ENCODE results near the gene CBARP. TPM values are rescaled to one million over a fixed set of nuclear protein-coding genes. Genes with fewer than 3 reads are reported as not detected.
A peak's percentile ranks its signal among the peaks of the same experiment; 100 is the strongest.

CBARP gene
- total and polyA plus RNA-seq, 2 of the 13 experiments (the other 11 are each of a cell fraction or from before 2014, with no cell fraction given), result 1.2 to 1.4 TPM

DNA sequence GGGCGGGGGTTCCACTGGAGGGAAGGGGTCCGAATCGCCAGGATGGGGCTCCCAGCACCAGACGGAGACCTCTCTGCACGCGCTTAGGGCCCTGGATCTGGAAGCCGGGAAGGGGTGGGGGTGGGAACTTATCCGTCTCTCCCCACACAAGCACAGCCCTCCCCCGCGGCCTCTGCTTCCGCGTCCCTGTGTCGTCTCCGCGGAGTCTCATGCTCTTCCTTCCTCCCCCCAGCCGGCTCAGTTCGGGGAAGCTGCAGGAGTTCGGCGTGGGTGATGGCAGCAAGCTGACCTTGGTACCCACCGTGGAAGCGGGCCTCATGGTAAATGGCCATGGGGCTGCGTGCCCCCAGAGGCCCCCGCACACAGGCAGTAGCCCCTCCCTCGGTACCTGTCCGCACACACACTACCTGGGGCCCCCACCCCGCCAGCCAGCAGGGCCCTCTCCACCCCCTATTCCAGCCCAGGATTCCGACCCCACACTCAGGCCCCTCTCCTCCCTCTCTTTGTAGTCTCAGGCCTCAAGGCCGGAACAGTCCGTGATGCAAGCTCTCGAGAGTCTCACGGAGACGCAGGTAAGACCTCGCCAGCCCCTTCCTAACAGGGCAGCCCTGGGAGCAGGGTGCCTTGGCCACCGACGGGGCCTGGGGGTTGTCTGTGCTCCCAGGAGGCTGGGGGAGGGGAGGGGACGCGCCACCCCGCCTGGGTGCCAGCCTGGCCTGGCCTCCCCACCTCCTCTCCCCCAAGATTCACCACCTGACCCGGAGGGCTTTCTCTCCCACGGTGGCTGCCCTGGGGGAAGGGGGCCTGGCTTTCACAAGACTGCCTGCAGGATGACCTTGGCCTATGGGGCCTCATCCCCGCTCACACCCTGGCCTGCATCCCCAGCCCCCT, 13.8 kb upstream of the CBARP start:
- 0% methylated on average over 5 of the region's 41 CpGs for WGBS (ENCODE audit: low lambda C conversion rate)
- Histone ChIP-seq H3K9ac (ENCODE audit: insufficient read depth, low read depth, low read length) (peak overlapping the region; percentile 92), H3K9me3 (ENCODE audit: low read length) (no peaks in the 10 kb centered on the region), H2AFZ (ENCODE audit: low read length) (no peak overlapping the region), H3K4me1 (ENCODE audit: insufficient read depth, low read length) (peaks cover 51% of the 10 kb centered on the region), H3K4me3 (replicated peaks in 1 of 3; ENCODE audit: insufficient read depth in 1 of 3, low read depth in 2 of 3, low read length in 3 of 3) (peak overlapping the region; percentile 86 to 90 (median 88); a peak in 5 of 6 replicates), H3K27ac (ENCODE audit: extremely low read length, insufficient read depth, low read length) (peak overlapping the region; percentile 94), H3K4me2 (ENCODE audit: low read depth, low read length) (peak overlapping the region; percentile 87), H3K36me3 (replicated peaks in 1 of 2; ENCODE audit: control insufficient read depth in 1 of 2, insufficient read depth in 2 of 2, low read length in 2 of 2) (peaks cover 16 to 34% of the 10 kb centered on the region in 2 experiments), H3K27me3 (ENCODE audit: control insufficient read depth in 1 of 2, insufficient read depth in 2 of 2, low read length in 2 of 2) (no peaks in the 10 kb centered on the region; a peak in 1 of 5 replicates), H3K79me2 (ENCODE audit: insufficient read depth, low read length) (peaks cover 35% of the 10 kb centered on the region), H4K20me1 (ENCODE audit: insufficient read depth, low read length) (peaks cover 41% of the 10 kb centered on the region; the same call in 1 of the 2 replicates)
- FAIRE-seq (no peak), ATAC-seq (peak; percentile 9), DNase-seq (ENCODE audit: low spot score) (peak; percentile 90)
- BruUV-seq (replicated peaks), result TSS peak; percentile 30
- ChIA-PET CTCF (ENCODE audit: low intra/inter-chr PET ratio, low total read pairs) (interaction anchor here (0.8 to 1.2 kb wide), 2 partner anchors 16 kb away, joined by 4 read pairs; no protein-coding TSS in a partner anchor), POLR2A (interaction anchor here (0.9 to 13.7 kb wide), 3 partner anchors 13 to 22 kb away, joined by 4 to 668 read pairs (median 4); partner anchors contain the start of gene CIRBP)
- intact Hi-C loops (cut with micrococcal nuclease; ENCODE audit: unreplicated experiment), result no loop called here
- in situ Hi-C loops (cut with HindIII; ENCODE audit: extremely low pct_ligation_motif_present, low pct_unique_long_range_greater_than_20kb), result no loop called here
- TF ChIP-seq MLLT10 (CRISPR knock-in tag; IDR thresholded peaks at IDR 0.05) (no peak), NFE2L2 (IDR thresholded peaks at IDR 0.05; ENCODE audit: low read length) (no peak), HNRNPH1 (optimal IDR thresholded peaks at IDR 0.05; ENCODE audit: low read depth, low read length) (peak; percentile 29), MIER3 (CRISPR knock-in tag; IDR thresholded peaks at IDR 0.05; ENCODE audit: borderline replicate concordance) (no peak)
- TF ChIP-seq, protein P1, sequence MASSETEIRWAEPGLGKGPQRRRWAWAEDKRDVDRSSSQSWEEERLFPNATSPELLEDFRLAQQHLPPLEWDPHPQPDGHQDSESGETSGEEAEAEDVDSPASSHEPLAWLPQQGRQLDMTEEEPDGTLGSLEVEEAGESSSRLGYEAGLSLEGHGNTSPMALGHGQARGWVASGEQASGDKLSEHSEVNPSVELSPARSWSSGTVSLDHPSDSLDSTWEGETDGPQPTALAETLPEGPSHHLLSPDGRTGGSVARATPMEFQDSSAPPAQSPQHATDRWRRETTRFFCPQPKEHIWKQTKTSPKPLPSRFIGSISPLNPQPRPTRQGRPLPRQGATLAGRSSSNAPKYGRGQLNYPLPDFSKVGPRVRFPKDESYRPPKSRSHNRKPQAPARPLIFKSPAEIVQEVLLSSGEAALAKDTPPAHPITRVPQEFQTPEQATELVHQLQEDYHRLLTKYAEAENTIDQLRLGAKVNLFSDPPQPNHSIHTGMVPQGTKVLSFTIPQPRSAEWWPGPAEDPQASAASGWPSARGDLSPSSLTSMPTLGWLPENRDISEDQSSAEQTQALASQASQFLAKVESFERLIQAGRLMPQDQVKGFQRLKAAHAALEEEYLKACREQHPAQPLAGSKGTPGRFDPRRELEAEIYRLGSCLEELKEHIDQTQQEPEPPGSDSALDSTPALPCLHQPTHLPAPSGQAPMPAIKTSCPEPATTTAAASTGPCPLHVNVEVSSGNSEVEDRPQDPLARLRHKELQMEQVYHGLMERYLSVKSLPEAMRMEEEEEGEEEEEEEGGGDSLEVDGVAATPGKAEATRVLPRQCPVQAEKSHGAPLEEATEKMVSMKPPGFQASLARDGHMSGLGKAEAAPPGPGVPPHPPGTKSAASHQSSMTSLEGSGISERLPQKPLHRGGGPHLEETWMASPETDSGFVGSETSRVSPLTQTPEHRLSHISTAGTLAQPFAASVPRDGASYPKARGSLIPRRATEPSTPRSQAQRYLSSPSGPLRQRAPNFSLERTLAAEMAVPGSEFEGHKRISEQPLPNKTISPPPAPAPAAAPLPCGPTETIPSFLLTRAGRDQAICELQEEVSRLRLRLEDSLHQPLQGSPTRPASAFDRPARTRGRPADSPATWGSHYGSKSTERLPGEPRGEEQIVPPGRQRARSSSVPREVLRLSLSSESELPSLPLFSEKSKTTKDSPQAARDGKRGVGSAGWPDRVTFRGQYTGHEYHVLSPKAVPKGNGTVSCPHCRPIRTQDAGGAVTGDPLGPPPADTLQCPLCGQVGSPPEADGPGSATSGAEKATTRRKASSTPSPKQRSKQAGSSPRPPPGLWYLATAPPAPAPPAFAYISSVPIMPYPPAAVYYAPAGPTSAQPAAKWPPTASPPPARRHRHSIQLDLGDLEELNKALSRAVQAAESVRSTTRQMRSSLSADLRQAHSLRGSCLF (CRISPR knock-in tag; IDR thresholded peaks at IDR 0.05; ENCODE audit: borderline replicate concordance), result no peak
- TF ChIP-seq, protein P2, sequence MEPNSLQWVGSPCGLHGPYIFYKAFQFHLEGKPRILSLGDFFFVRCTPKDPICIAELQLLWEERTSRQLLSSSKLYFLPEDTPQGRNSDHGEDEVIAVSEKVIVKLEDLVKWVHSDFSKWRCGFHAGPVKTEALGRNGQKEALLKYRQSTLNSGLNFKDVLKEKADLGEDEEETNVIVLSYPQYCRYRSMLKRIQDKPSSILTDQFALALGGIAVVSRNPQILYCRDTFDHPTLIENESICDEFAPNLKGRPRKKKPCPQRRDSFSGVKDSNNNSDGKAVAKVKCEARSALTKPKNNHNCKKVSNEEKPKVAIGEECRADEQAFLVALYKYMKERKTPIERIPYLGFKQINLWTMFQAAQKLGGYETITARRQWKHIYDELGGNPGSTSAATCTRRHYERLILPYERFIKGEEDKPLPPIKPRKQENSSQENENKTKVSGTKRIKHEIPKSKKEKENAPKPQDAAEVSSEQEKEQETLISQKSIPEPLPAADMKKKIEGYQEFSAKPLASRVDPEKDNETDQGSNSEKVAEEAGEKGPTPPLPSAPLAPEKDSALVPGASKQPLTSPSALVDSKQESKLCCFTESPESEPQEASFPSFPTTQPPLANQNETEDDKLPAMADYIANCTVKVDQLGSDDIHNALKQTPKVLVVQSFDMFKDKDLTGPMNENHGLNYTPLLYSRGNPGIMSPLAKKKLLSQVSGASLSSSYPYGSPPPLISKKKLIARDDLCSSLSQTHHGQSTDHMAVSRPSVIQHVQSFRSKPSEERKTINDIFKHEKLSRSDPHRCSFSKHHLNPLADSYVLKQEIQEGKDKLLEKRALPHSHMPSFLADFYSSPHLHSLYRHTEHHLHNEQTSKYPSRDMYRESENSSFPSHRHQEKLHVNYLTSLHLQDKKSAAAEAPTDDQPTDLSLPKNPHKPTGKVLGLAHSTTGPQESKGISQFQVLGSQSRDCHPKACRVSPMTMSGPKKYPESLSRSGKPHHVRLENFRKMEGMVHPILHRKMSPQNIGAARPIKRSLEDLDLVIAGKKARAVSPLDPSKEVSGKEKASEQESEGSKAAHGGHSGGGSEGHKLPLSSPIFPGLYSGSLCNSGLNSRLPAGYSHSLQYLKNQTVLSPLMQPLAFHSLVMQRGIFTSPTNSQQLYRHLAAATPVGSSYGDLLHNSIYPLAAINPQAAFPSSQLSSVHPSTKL (CRISPR knock-in tag; IDR thresholded peaks at IDR 0.05), result no peak; the same call in 1 of the 2 replicates
- TF ChIP-seq, protein P3, sequence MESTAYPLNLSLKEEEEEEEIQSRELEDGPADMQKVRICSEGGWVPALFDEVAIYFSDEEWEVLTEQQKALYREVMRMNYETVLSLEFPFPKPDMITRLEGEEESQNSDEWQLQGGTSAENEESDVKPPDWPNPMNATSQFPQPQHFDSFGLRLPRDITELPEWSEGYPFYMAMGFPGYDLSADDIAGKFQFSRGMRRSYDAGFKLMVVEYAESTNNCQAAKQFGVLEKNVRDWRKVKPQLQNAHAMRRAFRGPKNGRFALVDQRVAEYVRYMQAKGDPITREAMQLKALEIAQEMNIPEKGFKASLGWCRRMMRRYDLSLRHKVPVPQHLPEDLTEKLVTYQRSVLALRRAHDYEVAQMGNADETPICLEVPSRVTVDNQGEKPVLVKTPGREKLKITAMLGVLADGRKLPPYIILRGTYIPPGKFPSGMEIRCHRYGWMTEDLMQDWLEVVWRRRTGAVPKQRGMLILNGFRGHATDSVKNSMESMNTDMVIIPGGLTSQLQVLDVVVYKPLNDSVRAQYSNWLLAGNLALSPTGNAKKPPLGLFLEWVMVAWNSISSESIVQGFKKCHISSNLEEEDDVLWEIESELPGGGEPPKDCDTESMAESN (CRISPR knock-in tag; conservative IDR thresholded peaks at IDR 0.05), result no peak
- TF ChIP-seq, protein P4, sequence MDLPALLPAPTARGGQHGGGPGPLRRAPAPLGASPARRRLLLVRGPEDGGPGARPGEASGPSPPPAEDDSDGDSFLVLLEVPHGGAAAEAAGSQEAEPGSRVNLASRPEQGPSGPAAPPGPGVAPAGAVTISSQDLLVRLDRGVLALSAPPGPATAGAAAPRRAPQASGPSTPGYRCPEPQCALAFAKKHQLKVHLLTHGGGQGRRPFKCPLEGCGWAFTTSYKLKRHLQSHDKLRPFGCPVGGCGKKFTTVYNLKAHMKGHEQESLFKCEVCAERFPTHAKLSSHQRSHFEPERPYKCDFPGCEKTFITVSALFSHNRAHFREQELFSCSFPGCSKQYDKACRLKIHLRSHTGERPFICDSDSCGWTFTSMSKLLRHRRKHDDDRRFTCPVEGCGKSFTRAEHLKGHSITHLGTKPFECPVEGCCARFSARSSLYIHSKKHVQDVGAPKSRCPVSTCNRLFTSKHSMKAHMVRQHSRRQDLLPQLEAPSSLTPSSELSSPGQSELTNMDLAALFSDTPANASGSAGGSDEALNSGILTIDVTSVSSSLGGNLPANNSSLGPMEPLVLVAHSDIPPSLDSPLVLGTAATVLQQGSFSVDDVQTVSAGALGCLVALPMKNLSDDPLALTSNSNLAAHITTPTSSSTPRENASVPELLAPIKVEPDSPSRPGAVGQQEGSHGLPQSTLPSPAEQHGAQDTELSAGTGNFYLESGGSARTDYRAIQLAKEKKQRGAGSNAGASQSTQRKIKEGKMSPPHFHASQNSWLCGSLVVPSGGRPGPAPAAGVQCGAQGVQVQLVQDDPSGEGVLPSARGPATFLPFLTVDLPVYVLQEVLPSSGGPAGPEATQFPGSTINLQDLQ (CRISPR knock-in tag; IDR thresholded peaks at IDR 0.05), result no peak
